NCI-H748 (cell line): ENCODE measurements around the gene TLCD3B.
"Not testable (repeated sequence)": the region's sequence is repeated elsewhere in the genome, so short reads cannot be mapped to it uniquely, and the experiment has no call there.

Source experiments
- DNase-seq: peaks from one replicate; lab custom pipeline; 2025; ENCODE audit not compliant: unreplicated experiment; lab: John Stamatoyannopoulos, UW

TLCD3B gene

GRCh38 chr16:30027588-30028437 lies 3.3 kb downstream of the TLCD3B start:
- DNase-seq: no peak

DNA sequence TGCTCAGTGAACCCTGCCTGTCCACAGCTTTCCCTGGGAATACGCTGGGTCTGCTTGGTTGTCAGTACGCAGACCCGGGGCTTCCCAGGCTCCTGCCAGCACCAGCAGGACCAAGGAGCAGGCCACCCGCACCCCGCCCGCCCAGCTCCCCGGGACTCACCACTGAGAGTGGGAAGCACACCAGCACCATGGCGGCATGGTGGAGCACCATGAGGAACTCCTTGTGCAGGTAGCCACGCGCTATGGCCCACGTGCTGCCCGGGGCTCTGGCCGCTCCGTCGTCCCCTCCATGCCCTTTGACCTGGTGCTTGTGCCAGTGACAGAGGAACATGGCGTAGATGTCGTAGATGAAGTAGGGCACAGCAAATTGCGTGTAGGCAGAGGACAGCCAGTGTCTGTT lies 4.6 kb downstream of the TLCD3B start:
- DNase-seq: no peak

- no peak for DNase-seq
Observed at GRCh38 chr16:30025574-30025973, 5.5 kb downstream of the TLCD3B start.

- no peak for DNase-seq
Observed at GRCh38 chr16:30025156-30025555, 5.9 kb downstream of the TLCD3B start.

DNA sequence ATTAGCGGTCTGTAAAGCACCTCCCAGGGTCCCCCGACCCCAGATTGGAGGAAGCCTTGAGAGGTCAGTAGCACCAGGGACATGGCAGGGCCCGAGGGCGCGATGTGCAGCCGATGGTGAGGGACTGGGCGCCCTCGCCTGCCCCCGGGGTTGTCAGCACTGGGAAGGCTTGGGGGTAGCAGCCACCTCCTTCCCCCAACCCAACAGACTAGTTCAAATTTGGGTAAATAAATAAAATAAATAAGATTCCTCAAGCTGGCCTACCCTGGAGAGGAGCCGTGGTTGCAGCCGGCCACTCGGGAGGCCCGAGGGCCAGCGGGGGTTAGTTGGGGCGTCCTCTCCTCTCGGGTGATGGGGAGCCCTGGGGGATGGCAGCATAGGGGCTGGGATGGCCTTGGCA lies 6.6 kb downstream of the TLCD3B start:
- DNase-seq: no peak

DNA sequence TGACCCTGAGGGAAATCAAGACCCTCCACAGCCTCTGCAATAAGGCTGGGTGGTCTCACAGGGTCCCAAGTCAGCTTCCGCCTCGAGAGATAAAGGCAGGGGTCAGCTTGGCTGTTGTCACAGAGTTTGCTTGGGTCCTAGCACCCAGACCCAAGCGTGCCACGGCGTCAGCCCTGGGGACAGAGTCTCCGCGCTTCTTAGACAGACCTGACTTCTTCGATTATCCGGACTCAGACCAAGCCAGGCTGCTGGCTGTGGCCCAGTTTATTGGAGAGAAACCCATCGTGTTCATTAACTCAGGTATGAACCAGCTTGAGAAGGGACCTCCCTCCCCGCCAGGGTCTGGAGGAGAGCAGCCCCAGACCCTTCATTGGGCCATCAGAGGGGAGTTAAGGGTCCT lies 7.5 kb downstream of the TLCD3B start:
- no peak for DNase-seq

DNA sequence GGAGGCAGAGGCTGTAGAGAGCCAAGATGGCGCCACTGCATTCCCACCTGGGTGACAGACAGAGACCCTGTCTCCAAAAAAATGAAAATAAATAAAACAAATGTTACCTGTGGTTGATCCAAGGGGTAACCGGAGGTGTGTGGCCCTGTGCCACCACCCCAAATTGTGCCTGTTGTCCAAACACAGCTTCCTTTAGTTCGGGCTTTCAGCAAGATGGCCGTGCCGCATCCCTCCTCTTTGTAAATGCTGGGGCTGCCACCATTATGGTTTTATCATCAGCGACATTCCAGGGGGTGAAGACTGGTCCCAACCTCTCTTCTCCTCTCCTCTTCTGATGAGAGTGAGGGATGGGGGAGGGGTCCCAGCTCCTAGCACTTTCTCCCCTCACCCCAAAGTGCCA lies 8.2 kb downstream of the TLCD3B start, which contains the start of gene C16orf92:
TSS of gene C16orf92 (plus strand) at position 312 of the 400 bp plus-strand sequence. CDS start 143 bp downstream, outside the sequence.
- DNase-seq: no peak

GRCh38 chr16:30018731-30019158 lies 12.3 kb downstream of the TLCD3B start:
- no peak for DNase-seq

DNA sequence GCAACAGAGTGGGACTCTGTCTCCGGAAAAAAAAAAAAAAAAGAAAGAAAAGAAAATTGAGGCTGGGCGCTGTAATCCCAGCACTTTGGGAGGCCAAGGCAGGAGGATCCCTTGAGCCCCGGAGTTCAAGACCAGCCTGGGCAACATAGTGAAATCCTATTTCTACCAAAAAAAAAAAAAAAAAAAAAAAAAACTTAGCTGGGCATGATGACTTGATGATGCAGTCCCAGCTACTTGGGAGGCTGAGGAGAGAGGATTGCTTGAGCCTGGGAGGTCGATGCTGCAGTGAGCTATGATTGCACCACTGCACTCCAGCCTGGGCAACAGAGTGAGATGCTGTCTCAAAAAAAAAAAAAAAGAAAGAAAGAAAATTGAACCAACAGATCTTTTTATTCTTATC lies 13.1 kb downstream of the TLCD3B start:
- DNase-seq: not testable (repeated sequence)

DNA sequence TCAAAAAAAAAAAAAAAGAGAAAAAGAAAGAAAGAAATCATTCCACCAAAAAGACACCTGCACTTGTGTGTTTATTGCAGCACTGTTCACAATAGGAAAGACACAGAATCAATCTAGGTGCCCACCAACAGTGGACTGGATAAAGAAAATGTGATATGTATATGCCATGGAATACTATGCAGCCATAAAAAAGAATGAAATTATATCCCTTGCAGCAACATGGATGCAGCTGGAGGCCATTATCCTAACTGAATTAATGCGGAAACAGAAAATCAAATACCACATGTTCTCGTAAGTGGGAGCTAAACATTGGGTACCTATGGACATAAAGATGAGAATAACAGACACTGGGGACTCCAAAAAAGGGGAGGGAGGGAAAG lies 13.8 kb downstream of the TLCD3B start:
- DNase-seq: no peak

GRCh38 chr16:30016555-30017276 lies 14.4 kb downstream of the TLCD3B start:
- DNase-seq: no peak

GRCh38 chr16:30015450-30015849 lies 15.6 kb downstream of the TLCD3B start:
- not testable (repeated sequence) for DNase-seq

- DNase-seq: not testable (repeated sequence)
Observed at GRCh38 chr16:30012598-30012997, 18.5 kb downstream of the TLCD3B start.

DNA sequence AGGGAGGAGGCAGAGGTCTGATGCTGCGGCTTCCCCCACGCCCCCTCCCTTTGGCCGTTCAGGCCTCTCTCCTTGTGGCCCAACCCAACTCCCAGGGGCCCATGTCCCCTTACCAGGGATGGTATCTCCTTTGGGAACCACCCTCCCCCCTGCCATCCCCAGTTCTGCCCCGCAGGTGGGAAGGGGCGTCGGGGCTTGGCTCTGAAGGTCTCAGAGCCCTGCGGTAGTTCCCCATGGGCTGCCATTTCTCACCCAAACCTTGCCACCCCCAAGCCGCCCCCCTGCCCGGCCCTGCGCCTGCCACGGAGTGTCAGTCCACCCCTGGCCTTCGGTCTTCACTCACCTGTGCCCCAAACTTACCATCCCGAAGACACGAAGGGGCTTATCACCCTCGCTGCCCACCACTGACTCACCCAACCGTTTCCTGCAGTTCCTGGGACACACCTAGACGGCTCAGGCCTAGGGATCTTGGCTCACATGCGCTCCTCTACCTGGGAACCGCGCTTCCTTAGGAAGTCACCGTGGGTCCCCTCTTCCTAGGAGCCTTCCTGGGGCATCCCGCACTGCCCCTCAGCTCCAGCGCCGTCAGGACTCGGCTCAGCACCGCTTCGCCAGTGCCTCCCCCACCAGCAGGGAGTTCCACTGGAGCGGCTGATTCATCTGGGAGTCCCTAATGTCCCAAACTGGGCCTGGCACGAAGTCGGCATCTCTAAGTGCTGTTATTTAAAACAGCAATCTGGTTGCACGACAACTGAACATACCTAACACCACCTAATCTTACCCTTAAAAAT lies 19.2 kb downstream of the TLCD3B start:
- no peak for DNase-seq

DNA sequence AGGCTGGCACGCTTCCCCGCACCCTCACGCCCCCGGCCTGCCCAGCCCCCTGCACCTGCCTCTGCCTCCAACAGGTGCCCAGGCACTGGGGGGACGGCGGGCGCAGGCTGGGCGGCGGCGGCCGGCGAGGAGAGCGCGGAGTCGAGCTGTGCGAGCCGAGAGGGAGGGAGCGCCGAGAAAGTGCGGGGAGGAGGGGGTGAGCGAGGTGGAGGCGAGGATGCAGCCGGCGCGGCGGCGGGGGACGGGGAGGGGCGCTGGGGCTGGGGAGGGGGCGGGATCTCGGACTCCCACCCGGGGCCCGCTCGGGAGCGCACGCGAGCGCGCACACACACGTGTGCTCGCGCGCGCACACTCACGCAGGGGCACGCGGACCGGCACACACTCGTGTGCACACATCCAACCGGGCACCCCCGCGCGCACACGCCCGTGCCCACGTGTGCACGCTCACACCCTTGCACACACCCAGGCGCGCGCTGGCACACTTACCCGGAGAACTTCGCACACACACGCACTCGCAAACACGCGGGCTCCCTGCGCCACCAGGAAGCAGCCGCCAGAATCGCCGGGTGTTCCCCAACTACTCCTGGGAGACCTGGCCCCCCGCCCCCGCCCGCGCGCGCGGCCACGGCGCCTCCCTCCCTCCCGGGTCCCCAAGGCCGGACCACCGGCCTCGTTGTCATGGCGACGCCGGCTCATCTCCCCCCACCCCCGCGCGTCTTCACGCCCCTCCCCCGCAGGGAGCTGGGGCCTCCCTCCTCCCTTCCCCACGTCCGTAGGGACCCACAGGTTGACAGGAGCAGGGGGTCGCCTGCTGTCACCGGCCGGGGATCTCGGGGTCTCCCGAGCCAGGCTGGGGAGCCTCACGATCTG lies 20.0 kb downstream of the TLCD3B start, which contains the start of gene DOC2A:
TSS of gene DOC2A (minus strand) at position 184 of the 870 bp plus-strand sequence. CDS start 805 bp downstream, outside the sequence.
- peak; percentile 60 for DNase-seq

DNA sequence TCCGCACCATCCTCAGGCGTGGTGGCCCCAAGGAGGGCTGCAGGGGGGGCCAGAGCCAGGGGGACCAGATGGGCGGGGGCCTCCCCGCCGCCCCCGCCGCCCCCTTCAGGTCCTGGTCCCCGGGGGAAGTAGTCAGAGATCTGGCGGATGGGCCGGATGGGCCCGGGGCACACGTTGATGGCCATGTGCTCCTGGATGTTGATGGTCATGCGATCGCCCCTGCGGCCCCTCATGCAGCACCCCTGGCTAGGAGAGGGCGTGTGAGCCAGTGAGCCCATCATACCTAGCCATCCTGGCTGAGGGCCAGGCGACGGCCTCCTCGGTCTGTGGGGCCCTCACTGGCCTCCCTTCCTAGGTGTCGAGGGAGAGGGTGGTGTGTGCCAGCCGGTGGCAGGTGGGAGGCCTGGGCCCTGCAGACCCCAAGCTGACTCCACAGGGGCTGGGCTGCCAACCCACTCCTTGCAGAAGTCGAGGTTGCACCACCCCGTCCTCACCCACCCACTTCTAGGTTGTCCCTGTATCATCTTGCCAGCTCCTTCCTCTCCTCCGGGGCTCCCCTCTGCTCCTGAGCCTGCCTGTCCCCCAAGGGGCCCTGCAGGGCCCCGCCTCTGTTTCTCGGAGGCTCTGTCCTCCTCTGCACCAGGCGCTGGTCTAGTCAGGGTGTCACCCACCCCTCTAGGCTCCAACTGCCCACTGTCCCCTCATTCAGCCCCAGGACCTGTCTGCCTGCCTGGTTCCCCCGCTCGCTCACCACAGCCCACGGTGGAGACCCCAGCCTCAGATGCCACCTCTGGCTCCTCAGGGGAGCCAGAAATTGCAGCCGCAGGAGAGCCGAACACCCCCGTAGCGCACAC lies 20.9 kb downstream of the TLCD3B start:
- DNase-seq: no peak

DNA sequence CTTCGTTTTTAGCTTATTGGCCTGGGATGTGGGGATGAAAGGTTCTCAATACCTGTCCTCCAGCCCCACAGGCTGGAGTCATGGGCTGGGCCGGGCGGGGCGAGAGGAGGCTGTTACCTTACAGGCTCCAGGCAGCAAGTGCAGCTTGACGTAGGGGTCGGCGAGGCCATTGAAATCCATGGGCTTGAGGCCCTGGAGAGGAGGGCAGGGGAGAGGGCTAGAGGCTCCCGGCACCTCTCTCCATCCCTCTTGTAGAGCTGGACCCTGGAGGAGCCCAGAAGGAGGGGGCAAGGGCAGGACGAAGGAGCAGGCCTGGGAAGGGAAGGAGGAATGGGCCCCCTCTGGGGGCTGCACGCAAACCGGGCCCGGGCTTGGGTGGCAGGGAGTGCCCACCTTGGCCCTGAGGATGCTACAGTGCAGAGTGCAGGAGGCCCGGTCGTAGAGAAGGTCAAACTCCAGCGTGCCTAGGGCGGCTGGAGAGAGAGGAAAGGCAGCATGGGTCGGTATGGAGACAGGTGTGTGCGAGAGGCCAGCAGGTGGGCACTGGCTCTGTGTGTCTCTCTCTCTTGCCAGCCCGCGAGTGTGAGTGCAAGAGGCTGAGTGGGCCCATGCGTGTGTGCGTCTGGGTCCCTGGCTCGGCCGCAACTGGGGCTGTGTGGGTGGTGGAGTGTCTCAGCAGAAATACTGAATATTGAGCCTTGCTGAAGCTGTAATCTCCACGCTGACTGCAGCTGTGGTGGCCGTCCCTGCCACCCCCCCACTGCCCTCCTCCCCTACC lies 21.8 kb downstream of the TLCD3B start:
- no peak for DNase-seq

- DNase-seq: no peak
Observed at GRCh38 chr16:30007378-30007895, 23.6 kb downstream of the TLCD3B start.
